ENCODE measurements around the gene RSPRY1. TPM values are rescaled to one million over a fixed set of nuclear protein-coding genes. Genes with fewer than 3 reads are reported as not detected.

The RSPRY1 gene
- total RNA-seq, 3 donors from 2014 or later, result 40.6 to 44.1 (median 42.0) TPM

DNA sequence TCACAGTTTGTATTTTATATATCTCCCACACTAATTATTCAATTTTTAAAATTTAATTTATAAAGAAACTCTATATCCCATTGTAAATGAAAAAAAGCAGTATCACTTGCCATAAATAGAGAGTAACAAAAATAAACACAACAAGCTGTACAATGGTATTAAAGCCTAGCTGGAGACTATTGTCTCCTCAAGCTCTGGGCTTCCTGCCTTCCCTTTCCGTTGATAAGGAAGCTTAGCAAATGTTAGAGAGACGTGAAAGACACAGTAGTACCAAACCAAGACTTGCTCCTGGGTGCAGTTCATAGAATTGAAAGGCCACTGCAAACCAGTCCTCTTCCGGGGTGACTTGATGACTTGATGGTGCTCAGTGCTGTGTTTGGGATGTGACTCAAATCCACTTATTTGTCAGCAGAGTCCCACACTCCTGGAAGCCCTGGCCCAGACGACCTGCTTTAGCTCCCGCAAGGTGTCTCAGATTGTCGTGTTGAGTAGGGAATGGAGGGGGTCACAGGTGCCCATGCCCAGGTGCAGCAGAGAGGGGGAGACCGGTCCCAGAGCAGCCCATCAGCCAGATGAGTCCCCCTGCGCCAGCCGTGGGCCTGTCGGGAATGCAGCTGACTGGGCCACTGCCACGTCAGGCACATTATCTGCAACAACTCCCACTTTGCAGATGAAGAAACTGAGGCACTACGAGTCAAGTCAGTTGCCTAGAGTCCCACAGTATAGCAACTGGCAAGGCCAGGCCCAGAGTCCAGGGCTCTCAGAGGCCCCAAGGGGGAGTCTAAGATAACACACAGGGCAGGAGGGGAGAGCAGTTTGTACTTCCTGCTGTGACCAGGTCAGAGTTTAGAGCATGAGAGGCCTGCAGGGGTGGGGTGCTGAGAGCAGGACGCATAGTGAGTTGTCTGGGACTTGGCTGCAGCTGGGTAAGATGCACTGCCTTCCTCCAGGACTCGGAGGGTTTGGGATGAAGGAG lies 40.8 kb upstream of the RSPRY1 start:
- no peak for DNase-seq
- no peak for ATAC-seq
- H3K36me3 ChIP-seq (ENCODE audit: low read depth), result no peaks in the 10 kb centered on the region
- intact Hi-C loops (cut with DNase I, micrococcal nuclease), result no loop called here
- no peak overlapping the region for H3K4me3 ChIP-seq
- H3K4me1 ChIP-seq (ENCODE audit: low read depth), result peaks cover 20% of the 10 kb centered on the region
- no peaks in the 10 kb centered on the region for H3K9me3 ChIP-seq
- TF ChIP-seq, protein P1, sequence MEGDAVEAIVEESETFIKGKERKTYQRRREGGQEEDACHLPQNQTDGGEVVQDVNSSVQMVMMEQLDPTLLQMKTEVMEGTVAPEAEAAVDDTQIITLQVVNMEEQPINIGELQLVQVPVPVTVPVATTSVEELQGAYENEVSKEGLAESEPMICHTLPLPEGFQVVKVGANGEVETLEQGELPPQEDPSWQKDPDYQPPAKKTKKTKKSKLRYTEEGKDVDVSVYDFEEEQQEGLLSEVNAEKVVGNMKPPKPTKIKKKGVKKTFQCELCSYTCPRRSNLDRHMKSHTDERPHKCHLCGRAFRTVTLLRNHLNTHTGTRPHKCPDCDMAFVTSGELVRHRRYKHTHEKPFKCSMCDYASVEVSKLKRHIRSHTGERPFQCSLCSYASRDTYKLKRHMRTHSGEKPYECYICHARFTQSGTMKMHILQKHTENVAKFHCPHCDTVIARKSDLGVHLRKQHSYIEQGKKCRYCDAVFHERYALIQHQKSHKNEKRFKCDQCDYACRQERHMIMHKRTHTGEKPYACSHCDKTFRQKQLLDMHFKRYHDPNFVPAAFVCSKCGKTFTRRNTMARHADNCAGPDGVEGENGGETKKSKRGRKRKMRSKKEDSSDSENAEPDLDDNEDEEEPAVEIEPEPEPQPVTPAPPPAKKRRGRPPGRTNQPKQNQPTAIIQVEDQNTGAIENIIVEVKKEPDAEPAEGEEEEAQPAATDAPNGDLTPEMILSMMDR (IDR thresholded peaks at IDR 0.05), result no peak

GRCh38 chr16:57146040-57146647 lies 40.0 kb upstream of the RSPRY1 start:
- ATAC-seq (no peak), DNase-seq (no peak)
- intact Hi-C loops (cut with DNase I, micrococcal nuclease), result no loop called here
- Histone ChIP-seq H3K9me3 (no peaks in the 10 kb centered on the region), H3K4me3 (no peak overlapping the region), H3K4me1 (ENCODE audit: low read depth) (peaks cover 14% of the 10 kb centered on the region), H3K36me3 (ENCODE audit: low read depth) (no peaks in the 10 kb centered on the region)
- TF ChIP-seq, protein P1 (IDR thresholded peaks at IDR 0.05), result no peak

DNA sequence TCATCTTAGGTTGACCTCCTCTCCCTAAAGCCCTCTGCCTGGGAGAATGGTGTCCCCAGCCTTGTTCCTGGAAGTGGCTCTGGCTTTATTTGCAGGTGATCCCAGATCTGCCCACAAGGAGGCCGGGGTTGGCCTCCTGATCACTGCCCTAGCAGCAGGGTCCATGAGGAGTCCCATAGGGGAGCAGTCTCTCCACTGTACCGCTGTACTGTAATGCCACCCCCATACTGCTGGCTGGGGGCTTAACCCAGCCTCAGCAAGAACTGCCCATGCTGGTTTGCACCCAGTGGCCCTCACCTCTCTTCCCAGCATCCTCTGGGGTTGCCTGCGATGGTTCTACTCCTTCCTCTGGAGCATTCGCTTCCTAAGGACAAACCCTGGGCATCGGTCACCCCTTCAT lies 39.4 kb upstream of the RSPRY1 start:
- TF ChIP-seq, protein P1 (IDR thresholded peaks at IDR 0.05), result no peak
- intact Hi-C loops (cut with DNase I, micrococcal nuclease), result no loop called here
- DNase-seq (no peak), ATAC-seq (peak; percentile 21)
- Histone ChIP-seq H3K36me3 (ENCODE audit: low read depth) (no peaks in the 10 kb centered on the region), H3K9me3 (no peaks in the 10 kb centered on the region), H3K4me3 (no peak overlapping the region), H3K4me1 (ENCODE audit: low read depth) (peaks cover 13% of the 10 kb centered on the region)

DNA sequence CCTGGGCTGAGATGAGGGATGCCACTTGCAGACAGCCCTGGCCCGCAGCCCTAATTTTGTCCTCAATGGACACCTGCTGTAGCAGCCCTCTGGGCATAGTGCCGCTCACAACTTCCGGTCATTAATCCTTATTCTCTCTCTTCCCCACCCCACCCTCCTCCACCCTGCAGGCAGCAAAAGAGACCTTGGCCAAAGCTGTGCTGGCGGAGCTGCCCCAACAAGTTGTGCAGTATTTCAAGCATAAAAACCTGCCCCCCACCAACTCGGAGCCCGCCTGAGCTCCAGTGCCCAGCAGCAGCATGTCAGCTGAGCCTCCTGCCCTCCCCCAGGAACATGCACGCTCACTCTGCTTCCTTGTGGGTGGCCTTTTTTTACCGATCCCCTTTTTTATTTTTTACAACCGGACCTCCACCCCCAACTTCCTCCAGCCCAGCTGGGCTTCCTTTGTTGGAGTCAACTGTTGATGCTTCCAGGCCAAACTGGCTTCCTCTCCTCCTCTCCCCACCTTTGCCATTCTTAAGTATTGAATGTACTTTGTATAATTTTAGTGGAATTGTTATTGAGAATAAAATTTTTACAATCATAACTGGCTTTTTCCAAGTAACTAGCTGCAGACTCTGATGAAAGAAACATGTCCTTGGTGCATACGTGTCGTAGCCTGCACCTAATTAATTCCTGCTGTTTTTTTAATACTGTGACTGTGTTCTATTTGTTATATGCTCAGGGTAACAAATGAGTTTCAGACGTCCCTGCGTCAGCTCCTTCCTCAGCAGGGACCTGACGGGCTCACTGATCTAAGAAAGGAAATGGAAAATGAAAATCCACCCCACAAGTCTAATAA lies 38.5 kb upstream of the RSPRY1 start:
- ATAC-seq (no peak), DNase-seq (no peak)
- H3K4me1 ChIP-seq (ENCODE audit: low read depth), result peaks cover 13% of the 10 kb centered on the region
- H3K9me3 ChIP-seq, result no peaks in the 10 kb centered on the region
- intact Hi-C loops (cut with DNase I, micrococcal nuclease), result no loop called here
- TF ChIP-seq, protein P1 (IDR thresholded peaks at IDR 0.05), result no peak
- H3K4me3 ChIP-seq, result no peak overlapping the region
- H3K36me3 ChIP-seq (ENCODE audit: low read depth), result no peaks in the 10 kb centered on the region

DNA sequence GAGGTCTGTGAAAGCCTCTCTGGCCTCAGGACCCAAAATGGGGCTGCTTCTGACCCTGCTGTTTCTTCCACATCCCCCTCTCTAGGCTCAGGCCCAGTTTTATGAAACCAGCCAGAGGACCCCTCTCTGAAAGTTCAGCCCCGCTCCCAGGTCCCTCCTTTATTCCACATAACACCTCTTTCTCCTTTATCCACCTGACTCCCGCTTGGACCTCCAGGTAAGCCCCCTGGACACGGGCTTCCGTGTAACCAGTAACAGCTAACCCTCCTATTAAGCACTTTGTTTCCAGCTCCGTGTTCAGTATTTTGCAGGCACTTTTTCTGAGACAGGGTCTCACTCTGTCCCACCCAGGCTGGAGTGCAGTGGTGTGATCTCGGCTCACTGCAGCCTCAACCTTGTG lies 37.6 kb upstream of the RSPRY1 start:
- Histone ChIP-seq H3K4me1 (ENCODE audit: low read depth) (peaks cover 7% of the 10 kb centered on the region), H3K4me3 (no peak overlapping the region), H3K36me3 (ENCODE audit: low read depth) (no peaks in the 10 kb centered on the region), H3K9me3 (no peaks in the 10 kb centered on the region)
- TF ChIP-seq, protein P1 (IDR thresholded peaks at IDR 0.05), result no peak
- no peak for DNase-seq
- intact Hi-C loops (cut with DNase I, micrococcal nuclease), result no loop called here
- ATAC-seq, result no peak

Data from mucosa of descending colon (tissue), 3 donors.